Rectal smooth muscle tissue (tissue), 1 donor: ENCODE results near the gene PRMT1.
"Not testable (repeated sequence)": the region's sequence is repeated elsewhere in the genome, so short reads cannot be mapped to it uniquely, and the experiment has no call there.

Experiments used
- H3K27ac ChIP-seq: one replicate; pipeline ENCODE4 v1.7.0; 2013; ENCODE audit warnings: low read depth, low read length, inconsistent platforms
- H3K27me3 ChIP-seq: one replicate; pipeline ENCODE4 v1.7.0; 2013; ENCODE audit warnings: low read length; ENCODE audit not compliant: control insufficient read depth, insufficient read depth
- H3K36me3 ChIP-seq: one replicate; pipeline ENCODE4 v1.7.0; 2013; ENCODE audit warnings: low read length; ENCODE audit not compliant: control insufficient read depth, insufficient read depth
- H3K4me1 ChIP-seq: one replicate; pipeline ENCODE4 v1.7.0; 2013; ENCODE audit warnings: low read length; ENCODE audit not compliant: control insufficient read depth, insufficient read depth
- H3K4me3 ChIP-seq: one replicate; pipeline ENCODE4 v1.7.0; 2013; ENCODE audit warnings: low read length
- H3K9ac ChIP-seq: one replicate; pipeline ENCODE4 v1.7.0; 2013; ENCODE audit warnings: low read length

The PRMT1 gene

DNA sequence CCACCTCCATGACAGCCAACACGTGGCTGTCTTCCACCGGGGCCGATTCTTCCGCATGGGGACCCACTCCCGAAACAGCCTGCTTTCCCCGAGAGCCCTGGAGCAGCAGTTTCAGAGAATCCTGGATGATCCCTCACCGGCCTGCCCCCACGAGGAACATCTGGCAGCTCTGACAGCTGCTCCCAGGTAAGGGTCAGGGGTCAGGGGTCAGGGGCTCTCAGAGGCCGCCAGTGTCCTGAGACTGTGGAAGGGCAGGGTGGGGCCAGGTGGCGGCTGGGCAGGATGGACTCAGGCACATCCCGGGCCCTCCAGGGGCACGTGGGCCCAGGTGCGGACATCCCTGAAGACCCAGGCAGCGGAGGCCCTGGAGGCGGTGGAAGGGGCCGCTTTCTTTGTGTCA lies 28.8 kb downstream of the PRMT1 start:
- Histone ChIP-seq H3K4me1 (no peaks in the 10 kb centered on the region), H3K36me3 (no peaks in the 10 kb centered on the region), H3K27ac (no peak overlapping the region), H3K9ac (no peak overlapping the region), H3K27me3 (no peaks in the 10 kb centered on the region), H3K4me3 (no peak overlapping the region)

DNA sequence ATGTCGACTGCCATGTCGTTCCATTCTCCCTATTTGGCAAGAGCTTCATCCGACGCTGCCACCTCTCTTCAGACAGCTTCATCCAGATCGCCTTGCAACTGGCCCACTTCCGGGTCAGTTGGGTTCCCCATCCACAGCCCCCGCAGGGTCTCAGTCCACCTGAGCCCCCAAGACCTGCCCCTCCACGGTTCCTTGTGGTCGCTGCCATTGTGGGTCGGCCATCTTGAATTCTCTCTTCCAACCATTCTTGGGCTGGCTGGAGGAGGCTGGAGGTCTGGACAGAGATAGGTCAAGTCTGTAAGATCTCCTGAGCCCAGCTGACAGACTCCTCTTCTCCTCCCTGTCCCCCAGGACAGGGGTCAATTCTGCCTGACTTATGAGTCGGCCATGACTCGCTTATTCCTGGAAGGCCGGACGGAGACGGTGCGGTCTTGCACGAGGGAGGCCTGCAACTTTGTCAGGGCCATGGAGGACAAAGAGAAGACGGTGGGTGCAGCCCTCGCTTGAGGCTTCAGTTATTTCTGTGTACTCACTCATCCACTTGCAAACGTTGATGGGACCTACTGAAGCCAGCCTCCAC lies 33.4 kb downstream of the PRMT1 start:
- Histone ChIP-seq H3K27me3 (no peaks in the 10 kb centered on the region), H3K4me3 (no peak overlapping the region), H3K9ac (no peak overlapping the region), H3K4me1 (no peaks in the 10 kb centered on the region), H3K27ac (no peak overlapping the region), H3K36me3 (no peaks in the 10 kb centered on the region)

DNA sequence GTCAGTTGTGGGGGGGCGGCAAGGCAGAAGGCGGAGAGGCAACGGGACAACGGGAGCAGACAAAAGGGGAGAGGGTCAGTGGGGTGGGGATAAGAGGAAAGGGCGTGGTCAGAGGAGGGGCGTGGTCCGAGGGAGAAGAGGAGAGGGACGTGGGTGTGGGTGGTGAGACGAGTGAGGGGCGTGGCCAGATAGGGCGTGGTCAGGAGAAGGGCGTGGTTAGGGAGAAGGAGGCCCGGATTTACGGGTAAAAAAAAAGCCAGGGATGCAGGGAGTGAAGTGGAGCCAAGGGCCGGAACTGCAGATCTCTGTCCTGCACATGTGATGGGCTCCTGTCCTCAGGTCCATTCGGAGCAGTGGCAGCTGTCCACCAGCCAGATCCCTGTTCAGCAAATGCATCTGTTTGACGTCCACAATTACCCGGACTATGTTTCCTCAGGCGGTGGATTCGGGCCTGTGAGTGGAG lies 35.4 kb downstream of the PRMT1 start:
- no peak overlapping the region for H3K4me3 ChIP-seq

DNA sequence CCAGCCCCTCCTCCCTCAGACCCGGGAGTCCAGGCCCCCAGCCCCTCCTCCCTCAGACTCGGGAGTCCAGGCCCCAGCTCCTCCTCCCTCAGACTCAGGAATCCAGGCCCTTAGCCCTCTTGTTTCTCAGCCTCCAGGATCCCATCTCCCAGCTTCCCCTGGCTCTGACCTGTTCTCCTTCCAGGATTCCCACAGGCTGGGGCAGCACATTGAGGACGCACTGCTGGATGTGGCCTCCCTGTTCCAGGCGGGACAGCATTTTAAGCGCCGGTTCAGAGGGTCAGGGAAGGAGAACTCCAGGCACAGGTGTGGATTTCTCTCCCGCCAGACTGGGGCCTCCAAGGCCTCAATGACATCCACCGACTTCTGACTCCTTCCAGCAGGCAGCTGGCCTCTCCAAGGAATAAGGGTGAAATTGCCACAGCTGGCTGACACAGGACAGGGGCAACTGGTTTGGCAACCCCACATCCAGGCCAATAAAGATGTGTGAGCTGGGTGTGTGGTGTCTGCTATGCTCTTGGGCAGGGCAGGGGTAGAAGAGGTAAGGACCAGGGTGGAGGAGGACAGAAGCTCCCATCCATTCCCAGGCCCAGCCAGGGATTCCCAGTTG lies 36.3 kb downstream of the PRMT1 start:
- H3K27ac ChIP-seq = no peak overlapping the region
- H3K4me3 ChIP-seq = no peak overlapping the region
- no peak overlapping the region for H3K9ac ChIP-seq
- no peaks in the 10 kb centered on the region for H3K36me3 ChIP-seq
- no peaks in the 10 kb centered on the region for H3K4me1 ChIP-seq
- H3K27me3 ChIP-seq = no peaks in the 10 kb centered on the region

More for the DNA sequence above, 35.4 kb downstream of the PRMT1 start:
- H3K27ac ChIP-seq = no peak overlapping the region
- H3K4me1 ChIP-seq = no peaks in the 10 kb centered on the region
- H3K27me3 ChIP-seq = no peaks in the 10 kb centered on the region
- no peaks in the 10 kb centered on the region for H3K36me3 ChIP-seq
- H3K9ac ChIP-seq = no peak overlapping the region

DNA sequence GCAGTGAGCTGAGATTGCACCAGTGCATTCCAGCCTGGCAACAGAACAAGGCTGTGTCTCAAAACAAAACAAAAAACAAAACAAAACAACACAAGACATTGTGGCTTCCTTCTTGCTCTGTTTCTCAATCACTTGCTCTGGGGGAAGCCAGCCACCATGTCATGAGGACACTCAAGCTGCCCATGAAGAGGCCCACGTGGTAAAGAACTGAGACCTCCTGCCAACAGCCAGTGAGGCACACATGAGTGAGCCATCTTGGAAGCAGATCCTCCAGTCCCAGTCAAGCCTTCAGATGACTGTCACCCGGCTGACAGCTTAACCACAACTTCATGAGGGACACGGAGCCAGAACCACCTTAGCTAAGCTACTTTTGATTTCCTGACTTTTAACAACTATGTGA lies 39.1 kb downstream of the PRMT1 start:
- Histone ChIP-seq H3K36me3 (no peaks in the 10 kb centered on the region), H3K27ac (no peak overlapping the region), H3K9ac (no peak overlapping the region), H3K4me3 (no peak overlapping the region), H3K27me3 (no peaks in the 10 kb centered on the region), H3K4me1 (no peaks in the 10 kb centered on the region)

DNA sequence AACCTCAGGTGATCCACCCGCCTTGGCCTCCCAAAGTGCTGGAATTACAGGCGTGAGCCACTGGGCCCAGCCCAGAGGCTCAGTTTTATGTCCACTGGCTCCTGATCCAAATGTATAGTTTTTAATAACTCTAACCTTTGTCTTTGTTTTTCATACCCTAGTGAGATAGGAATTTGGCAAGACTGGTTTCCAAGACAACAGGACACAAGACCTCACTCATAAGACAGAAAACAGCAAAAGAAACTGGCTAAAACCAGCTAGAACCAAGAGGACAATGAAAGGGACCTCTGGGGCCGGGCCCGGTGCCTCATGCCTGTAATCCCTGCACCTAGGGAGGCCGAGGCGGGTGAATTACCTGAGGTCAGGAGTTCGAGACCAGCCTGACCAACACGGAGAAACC lies 41.4 kb downstream of the PRMT1 start:
- Histone ChIP-seq H3K27ac (no peak overlapping the region), H3K4me1 (no peaks in the 10 kb centered on the region), H3K36me3 (no peaks in the 10 kb centered on the region), H3K27me3 (no peaks in the 10 kb centered on the region), H3K4me3 (peak overlapping the region; percentile 22), H3K9ac (no peak overlapping the region)

DNA sequence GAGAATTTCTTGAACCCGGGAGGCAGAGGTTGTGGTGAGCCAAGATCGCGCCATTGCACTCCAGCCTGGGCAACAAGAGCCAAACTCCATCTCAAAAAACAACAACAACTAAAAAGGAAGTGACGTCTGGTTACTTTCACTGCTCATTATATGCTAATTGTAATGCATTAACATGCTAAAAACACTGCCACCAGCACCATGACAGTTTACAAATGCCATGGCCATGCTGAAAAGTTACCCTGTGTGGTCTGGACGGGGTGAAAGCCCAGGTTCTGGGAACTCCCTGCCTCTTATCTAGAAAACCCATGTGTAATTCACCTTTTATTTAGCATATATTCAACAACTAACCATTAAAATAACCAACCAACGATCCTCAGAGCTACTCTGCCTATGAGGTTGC lies 41.9 kb downstream of the PRMT1 start:
- H3K27ac ChIP-seq = peak overlapping the region; percentile 11
- H3K4me3 ChIP-seq = no peak overlapping the region
- no peaks in the 10 kb centered on the region for H3K27me3 ChIP-seq

DNA sequence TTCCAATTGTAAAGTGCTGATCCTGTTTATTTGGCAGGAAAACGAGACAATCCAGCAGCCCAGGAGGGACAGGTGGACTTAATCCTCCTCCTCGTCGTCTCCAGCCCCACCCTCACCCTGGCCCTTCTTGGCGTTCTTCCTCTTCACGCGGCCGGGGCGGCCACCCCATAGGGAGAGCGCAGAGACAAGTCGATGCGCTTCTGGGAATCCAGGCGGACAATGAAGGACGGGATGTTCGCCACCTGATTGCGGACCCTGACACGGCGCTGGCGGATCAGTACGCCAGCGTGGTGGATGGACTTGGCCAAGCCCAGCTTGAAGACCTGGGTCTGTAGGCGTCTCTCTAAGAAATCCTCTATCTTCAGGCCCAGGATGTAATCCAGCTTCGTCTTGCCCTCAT lies 42.3 kb downstream of the PRMT1 start:
- not testable (repeated sequence) for H3K4me1 ChIP-seq, H3K27me3 ChIP-seq, H3K36me3 ChIP-seq, H3K4me3 ChIP-seq, H3K9ac ChIP-seq, H3K27ac ChIP-seq

More for the DNA sequence above, 41.9 kb downstream of the PRMT1 start:
- Histone ChIP-seq H3K36me3 (no peaks in the 10 kb centered on the region), H3K4me1 (no peaks in the 10 kb centered on the region), H3K9ac (no peak overlapping the region)

DNA sequence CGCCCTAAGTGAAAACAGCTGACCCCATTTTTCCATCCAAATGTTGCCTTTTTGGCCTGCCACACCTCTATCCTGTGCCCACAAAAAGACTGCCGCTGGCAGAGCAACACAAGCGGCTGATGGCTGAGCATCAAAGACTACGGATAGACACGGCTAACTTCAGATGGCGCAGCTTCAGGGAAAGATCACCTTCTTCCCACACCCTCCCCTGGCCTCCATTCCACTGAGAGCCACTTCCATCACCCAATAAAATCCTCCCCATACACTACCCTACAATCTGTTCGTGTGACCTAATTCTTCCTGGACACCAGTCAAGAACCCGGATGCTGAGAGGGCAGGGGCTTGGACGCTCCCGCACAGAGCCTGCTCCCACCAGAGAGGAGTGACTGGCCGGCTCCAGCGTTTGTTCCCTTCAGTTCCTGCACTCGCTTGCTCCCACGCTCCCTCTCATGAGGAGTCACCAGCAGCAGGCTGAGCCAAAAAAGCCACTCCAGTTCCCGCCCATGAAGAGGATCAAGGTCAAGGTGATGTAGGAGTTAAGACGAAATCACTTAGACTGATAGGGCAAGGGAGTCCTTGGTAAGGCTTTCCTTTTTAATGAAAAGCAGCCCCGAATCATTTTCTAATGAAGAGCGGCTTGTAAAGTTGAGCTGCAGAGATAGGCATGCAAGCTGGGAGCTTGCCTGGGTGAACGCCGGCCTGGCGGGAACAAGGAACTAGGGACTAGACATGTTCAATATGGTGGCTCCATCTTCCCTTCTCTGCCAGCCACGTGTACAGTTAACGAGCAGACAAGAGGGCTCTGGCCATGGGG lies 50.4 kb downstream of the PRMT1 start:
- Histone ChIP-seq H3K4me3 (no peak overlapping the region), H3K27ac (peak overlapping the region; percentile 51)

DNA sequence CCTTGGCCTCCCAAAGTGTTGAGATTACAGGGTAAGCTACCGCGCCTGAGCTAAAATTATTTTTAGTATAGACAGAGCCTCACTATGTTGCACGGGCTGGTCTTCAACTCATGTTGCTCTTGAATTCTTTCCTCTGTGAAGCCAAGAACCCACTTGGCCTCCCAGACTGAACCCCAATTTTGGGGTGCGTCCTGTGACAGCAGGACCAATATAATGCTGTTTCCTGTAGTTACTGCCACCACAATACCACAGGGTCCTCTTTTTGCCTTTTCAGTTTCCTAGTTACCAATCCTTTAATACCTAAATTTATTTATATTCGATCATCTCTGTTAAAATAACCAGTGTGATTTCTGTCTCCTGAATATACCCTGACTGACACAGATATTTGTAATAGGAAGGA lies 53.1 kb downstream of the PRMT1 start:
- Histone ChIP-seq H3K9ac (no peak overlapping the region), H3K27ac (no peak overlapping the region), H3K4me1 (no peaks in the 10 kb centered on the region), H3K4me3 (no peak overlapping the region), H3K27me3 (no peaks in the 10 kb centered on the region), H3K36me3 (no peaks in the 10 kb centered on the region)

More for the DNA sequence above, 50.4 kb downstream of the PRMT1 start:
- Histone ChIP-seq H3K36me3 (no peaks in the 10 kb centered on the region), H3K27me3 (no peaks in the 10 kb centered on the region), H3K4me1 (no peaks in the 10 kb centered on the region), H3K9ac (no peak overlapping the region)
